Endodermal cell (in vitro differentiated cells): Measurements from ENCODE around the gene CADM1. TPM values are rescaled to one million over a fixed set of nuclear protein-coding genes. Genes with fewer than 3 reads are reported as not detected.

Source experiments
- DNase-seq: peaks from one replicate; pipeline ENCODE4 v3.0.0-alpha.2; 2017
- H3K27ac ChIP-seq: 2 replicates; pipeline ENCODE4 v1.5.1; 2013; ENCODE audit warnings: mild to moderate bottlenecking, low read depth, low read length, moderate library complexity
- H3K27me3 ChIP-seq: 2 replicates; pipeline ENCODE4 v1.6.1; 2013; ENCODE audit warnings: mild to moderate bottlenecking, low read length, moderate library complexity; ENCODE audit not compliant: insufficient read depth, control insufficient read depth, poor library complexity, severe bottlenecking
- H3K36me3 ChIP-seq: 2 replicates; pipeline ENCODE4 v1.7.0; 2013; ENCODE audit warnings: mild to moderate bottlenecking, low read length, moderate library complexity; ENCODE audit not compliant: control insufficient read depth, insufficient read depth
- H3K4me1 ChIP-seq: one replicate; pipeline ENCODE4 v1.7.0; 2013; ENCODE audit warnings: low read length; ENCODE audit not compliant: control insufficient read depth, insufficient read depth
- H3K4me3 ChIP-seq: 2 replicates; pipeline ENCODE4 v1.5.1; 2013; ENCODE audit warnings: mild to moderate bottlenecking, low read length, moderate library complexity
- H3K9ac ChIP-seq: 2 replicates; pipeline ENCODE4 v1.6.1; 2013; ENCODE audit warnings: mild to moderate bottlenecking, low read length, moderate library complexity; ENCODE audit not compliant: poor library complexity, severe bottlenecking; ENCODE audit errors: extremely low read depth
- H3K9me3 ChIP-seq: 2 replicates; pipeline ENCODE4 v1.6.1; 2013; ENCODE audit warnings: mild to moderate bottlenecking, low read length, moderate library complexity; ENCODE audit not compliant: control insufficient read depth
- H3K27ac Mint-ChIP-seq: 2 replicates; pipeline ENCODE4 v1.8.0; 2020; ENCODE audit warnings: mixed read lengths
- H3K27me3 Mint-ChIP-seq: 2 replicates; pipeline ENCODE4 v1.8.0; 2021; ENCODE audit warnings: mild to moderate bottlenecking, mixed read lengths; ENCODE audit not compliant: insufficient read depth
- H3K36me3 Mint-ChIP-seq: 2 replicates; pipeline ENCODE4 v1.8.0; 2020; ENCODE audit warnings: low read depth, mixed read lengths
- H3K4me1 Mint-ChIP-seq: 2 replicates; pipeline ENCODE4 v1.8.0; 2020; ENCODE audit warnings: mixed read lengths
- H3K4me3 Mint-ChIP-seq: 2 replicates; pipeline ENCODE4 v1.8.0; 2020; ENCODE audit warnings: mild to moderate bottlenecking, moderate library complexity, mixed read lengths
- H3K9me3 Mint-ChIP-seq: 2 replicates; pipeline ENCODE4 v1.8.0; 2020; ENCODE audit warnings: mild to moderate bottlenecking, mixed read lengths
- WGBS, 2 experiments: methylation state at CpG; one replicate each; pipeline versions ENCODE4 v1.1.5 to v1.1.7; 2013; ENCODE audit warnings: missing lambda C conversion rate in 2 of 2, mixed read lengths in 1 of 2; ENCODE audit not compliant: insufficient coverage in 1 of 2, insufficient read length in 1 of 2; 5-methylcytosine and 5-hydroxymethylcytosine counted together
- total RNA-seq, 2 donors: library from RNA; stranded (reverse); fragmentation: NEBNext Ultra II Directional in 1 of 2; extraction: Animal tissue kit (Norgen Biotek cat#: 25700) in 1 of 2; gene quantifications; 2 replicates in 1 of 2; 3 replicates in 1 of 2; pipeline ENCODE4 v1.2.1, GENCODE V29; 2021
- TF ChIP-seq, protein P1 (sequence below): fragments of 200-600 bp; sonication (generic); conservative IDR thresholded peaks from 2 replicates; pipeline ENCODE4 v1.5.0; 2021; ENCODE audit warnings: antibody characterized with exemption, mild to moderate bottlenecking

Gene CADM1
- total RNA-seq, 2 donors from 2014 or later = 76.3 to 88.2 TPM

DNA sequence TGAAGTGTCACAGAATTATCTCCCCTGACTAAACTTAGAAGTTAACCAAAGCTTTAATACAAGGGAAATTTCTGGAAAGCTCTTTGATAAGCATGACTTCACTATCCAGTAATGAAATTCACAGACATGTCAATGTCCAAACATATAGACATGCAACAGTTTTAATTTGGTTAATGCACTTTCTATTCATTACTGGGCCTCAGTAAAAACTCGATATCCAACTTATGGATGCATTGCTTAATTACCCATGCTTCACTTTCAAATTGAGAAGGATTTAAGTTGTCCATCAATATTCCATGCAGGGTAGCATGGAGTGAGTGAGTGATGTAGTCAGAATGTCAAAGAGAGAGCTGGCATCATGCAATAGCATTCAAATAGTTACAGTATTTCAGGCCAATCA lies 197.5 kb downstream of the CADM1 start:
- H3K9ac ChIP-seq = no peak overlapping the region
- Mint-ChIP-seq H3K9me3 (no peaks in the 10 kb centered on the region), H3K4me1 (peaks cover 24% of the 10 kb centered on the region), H3K4me3 (no peak overlapping the region), H3K27me3 (peaks cover 2% of the 10 kb centered on the region), H3K27ac (no peak overlapping the region), H3K36me3 (no peaks in the 10 kb centered on the region)
- no peak overlapping the region for H3K27ac ChIP-seq
- H3K36me3 ChIP-seq = no peaks in the 10 kb centered on the region
- no peaks in the 10 kb centered on the region for H3K9me3 ChIP-seq
- peaks cover 6% of the 10 kb centered on the region for H3K4me1 ChIP-seq
- DNase-seq = no peak
- TF ChIP-seq, protein P1, sequence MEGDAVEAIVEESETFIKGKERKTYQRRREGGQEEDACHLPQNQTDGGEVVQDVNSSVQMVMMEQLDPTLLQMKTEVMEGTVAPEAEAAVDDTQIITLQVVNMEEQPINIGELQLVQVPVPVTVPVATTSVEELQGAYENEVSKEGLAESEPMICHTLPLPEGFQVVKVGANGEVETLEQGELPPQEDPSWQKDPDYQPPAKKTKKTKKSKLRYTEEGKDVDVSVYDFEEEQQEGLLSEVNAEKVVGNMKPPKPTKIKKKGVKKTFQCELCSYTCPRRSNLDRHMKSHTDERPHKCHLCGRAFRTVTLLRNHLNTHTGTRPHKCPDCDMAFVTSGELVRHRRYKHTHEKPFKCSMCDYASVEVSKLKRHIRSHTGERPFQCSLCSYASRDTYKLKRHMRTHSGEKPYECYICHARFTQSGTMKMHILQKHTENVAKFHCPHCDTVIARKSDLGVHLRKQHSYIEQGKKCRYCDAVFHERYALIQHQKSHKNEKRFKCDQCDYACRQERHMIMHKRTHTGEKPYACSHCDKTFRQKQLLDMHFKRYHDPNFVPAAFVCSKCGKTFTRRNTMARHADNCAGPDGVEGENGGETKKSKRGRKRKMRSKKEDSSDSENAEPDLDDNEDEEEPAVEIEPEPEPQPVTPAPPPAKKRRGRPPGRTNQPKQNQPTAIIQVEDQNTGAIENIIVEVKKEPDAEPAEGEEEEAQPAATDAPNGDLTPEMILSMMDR = no peak
- H3K27me3 ChIP-seq = peaks cover 17% of the 10 kb centered on the region
- no peak overlapping the region for H3K4me3 ChIP-seq
- 95 to 100% methylated on average over 1 of the region's 1 CpG for WGBS, 2 experiments

DNA sequence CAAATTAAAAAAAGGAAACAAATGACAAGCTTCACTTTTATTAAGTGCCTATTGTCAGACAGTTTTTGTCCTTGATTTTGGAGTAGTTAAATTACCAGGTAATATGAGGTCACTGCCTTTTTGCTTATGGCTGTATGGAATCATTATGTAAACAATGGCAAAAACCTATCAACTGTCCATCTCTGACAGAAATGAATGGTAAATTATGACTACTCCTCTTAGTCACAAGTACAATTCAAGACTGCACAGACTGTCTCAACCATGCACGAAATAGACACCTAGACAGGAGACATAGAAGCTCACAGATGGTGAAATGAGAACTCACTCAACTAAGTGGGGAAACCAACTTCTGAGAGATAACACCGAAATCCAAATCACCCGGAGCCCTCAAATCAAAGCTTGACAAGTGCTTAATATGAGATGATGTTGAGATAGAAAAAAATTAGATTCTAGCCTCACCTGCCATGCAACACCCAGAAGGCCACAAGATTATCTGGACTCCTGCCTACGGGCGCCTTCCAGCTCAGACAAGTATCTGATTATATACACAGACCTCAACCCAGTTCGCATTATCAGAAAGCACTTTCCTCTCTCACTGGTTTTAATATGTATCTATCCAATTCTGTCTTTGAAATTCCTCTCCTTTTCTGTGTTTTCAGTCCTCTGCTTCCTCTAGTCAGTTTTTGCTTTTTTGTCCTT lies 199.3 kb downstream of the CADM1 start:
- no peaks in the 10 kb centered on the region for H3K27me3 Mint-ChIP-seq
- H3K27ac Mint-ChIP-seq = peak overlapping the region; percentile 10
- DNase-seq = no peak
- TF ChIP-seq, protein P1 = no peak
- H3K4me3 ChIP-seq = peak overlapping the region; percentile 15
- peaks cover 19% of the 10 kb centered on the region for H3K4me1 Mint-ChIP-seq
- H3K9ac ChIP-seq = no peak overlapping the region
- H3K36me3 Mint-ChIP-seq = no peaks in the 10 kb centered on the region
- no peaks in the 10 kb centered on the region for H3K36me3 ChIP-seq
- H3K27ac ChIP-seq = no peak overlapping the region
- WGBS, 2 experiments = 98% methylated on average over 4 to 6 of the region's 6 CpGs
- peaks cover 11% of the 10 kb centered on the region for H3K27me3 ChIP-seq
- H3K4me3 Mint-ChIP-seq = no peak overlapping the region
- H3K4me1 ChIP-seq = peaks cover 6% of the 10 kb centered on the region
- no peaks in the 10 kb centered on the region for H3K9me3 Mint-ChIP-seq
- H3K9me3 ChIP-seq = no peaks in the 10 kb centered on the region

DNA sequence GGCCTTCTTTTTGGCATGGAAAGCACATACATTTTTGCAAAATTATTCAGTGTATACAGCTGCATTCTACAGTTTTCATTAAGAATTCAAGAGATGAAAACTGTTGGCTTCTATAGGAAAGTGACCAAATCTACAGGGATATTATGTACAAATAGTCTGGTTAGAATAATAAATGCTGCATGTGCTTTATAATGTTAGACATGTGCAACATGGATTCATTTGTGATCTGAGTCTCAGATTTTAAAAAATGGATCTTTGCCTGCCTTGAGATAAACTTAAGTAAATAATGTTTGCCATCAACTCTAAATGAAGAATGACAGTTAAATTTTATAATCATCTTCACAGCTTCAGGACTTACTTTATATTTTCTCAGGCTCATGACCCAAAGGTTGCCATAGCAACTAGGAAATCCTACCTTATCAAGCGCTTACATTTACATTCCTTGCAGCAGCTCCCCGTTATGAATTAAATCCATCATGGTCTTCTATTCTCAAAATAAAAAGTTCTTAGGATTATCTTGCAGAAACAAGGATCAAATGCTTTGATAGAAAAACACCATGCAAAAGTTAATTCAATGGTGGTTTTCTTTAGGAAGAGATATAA lies 200.2 kb downstream of the CADM1 start:
- Mint-ChIP-seq H3K27me3 (no peaks in the 10 kb centered on the region), H3K27ac (no peak overlapping the region), H3K36me3 (no peaks in the 10 kb centered on the region), H3K4me3 (no peak overlapping the region), H3K4me1 (peaks cover 17% of the 10 kb centered on the region), H3K9me3 (no peaks in the 10 kb centered on the region)
- H3K4me3 ChIP-seq = no peak overlapping the region
- peaks cover 4% of the 10 kb centered on the region for H3K27me3 ChIP-seq
- TF ChIP-seq, protein P1 = no peak
- H3K36me3 ChIP-seq = no peaks in the 10 kb centered on the region
- H3K27ac ChIP-seq = no peak overlapping the region
- H3K9me3 ChIP-seq = no peaks in the 10 kb centered on the region
- no peak for DNase-seq
- 95% methylated on average over 2 of the region's 2 CpGs; no CpG with 5 or more reads in 1 of the 2 experiments for WGBS, 2 experiments
- peaks cover 6% of the 10 kb centered on the region for H3K4me1 ChIP-seq
- no peak overlapping the region for H3K9ac ChIP-seq
